Measurements from ENCODE around the gene HCN3. TPM values are rescaled to one million over a fixed set of nuclear protein-coding genes. Genes with fewer than 3 reads are reported as not detected.
"Not testable (repeated sequence)": the region's sequence is repeated elsewhere in the genome, so short reads cannot be mapped to it uniquely, and the experiment has no call there.

Gene HCN3
- 2.9 and 3.8 TPM in 2 replicates for total RNA-seq

DNA sequence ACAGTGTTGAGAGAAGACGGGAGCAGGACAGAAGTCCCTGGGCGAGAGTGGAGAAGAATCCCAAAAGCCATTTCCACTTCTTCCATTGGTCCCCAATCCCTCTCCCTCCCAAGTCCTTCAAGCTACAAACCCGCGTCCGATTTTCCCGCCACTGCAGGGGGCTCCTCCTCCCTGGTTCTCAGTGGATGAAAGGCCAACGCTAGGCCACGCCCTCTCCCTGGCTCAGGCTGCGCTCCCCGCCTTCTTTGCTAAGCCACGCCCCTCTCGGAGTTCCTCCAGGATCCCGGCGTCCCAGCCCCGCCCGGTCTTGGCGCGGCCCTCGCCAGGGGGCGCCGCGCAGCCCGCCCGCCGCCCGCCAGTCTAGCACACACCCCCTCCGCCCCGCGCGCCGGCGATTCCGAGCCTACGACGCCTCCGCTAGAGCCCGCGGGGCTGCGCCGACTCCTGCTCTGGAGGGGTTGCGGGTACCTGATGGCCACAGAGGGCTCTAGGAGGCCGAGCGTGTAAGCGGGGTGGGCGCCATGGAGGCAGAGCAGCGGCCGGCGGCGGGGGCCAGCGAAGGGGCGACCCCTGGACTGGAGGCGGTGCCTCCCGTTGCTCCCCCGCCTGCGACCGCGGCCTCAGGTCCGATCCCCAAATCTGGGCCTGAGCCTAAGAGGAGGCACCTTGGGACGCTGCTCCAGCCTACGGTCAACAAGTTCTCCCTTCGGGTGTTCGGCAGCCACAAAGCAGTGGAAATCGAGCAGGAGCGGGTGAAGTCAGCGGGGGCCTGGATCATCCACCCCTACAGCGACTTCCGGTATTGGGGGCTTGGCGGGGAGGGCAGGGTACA lies at the start of gene HCN3:
Gene HCN3, plus strand, starts transcription at position 394 of the 832 bp plus-strand sequence. Its CDS starts 128 bp downstream, at position 522.
- intact Hi-C loops (cut with micrococcal nuclease), result loop anchor here (1.0 to 10.0 kb wide), 3 partner anchors 31 to 288 kb away; partner anchors contain the start of genes ASH1L and FDPS

DNA sequence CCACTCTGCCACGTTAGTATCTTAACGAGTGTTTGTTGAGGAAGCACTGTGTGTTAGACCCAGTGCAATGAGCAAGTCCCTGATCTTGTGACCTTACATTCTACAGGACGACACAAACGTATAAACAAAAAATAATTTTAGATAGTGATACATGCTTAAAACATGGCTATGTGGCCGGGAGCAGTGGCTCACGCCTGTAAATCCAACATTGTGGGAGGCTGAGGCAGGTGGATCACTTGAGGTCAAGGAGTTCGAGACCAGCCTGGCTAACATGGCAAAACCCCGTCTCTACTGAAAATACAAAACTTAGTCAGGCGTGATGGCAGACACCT lies 49.2 kb upstream of the HCN3 start:
- intact Hi-C loops (cut with micrococcal nuclease), result no loop called here

DNA sequence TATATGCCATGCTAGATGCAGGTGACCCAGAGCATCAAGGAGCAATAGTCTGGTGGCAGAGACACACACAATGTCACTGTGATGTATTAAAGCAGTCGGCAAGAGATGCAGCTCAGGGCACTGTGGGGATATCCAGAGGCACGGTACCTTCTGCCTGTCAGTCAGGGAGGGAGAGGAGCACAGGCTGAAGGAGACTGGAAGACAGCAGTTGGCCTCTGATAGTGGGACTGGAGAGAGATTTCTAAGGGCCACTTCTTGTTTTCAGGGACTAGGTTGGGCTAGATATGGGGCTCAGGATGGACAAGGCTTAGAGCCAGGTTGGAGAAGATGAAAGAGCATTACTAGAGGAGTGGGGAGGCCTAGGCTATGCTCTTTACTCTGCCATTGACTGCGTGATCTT lies 46.0 kb upstream of the HCN3 start:
- intact Hi-C loops (cut with micrococcal nuclease), result not testable (repeated sequence)

DNA sequence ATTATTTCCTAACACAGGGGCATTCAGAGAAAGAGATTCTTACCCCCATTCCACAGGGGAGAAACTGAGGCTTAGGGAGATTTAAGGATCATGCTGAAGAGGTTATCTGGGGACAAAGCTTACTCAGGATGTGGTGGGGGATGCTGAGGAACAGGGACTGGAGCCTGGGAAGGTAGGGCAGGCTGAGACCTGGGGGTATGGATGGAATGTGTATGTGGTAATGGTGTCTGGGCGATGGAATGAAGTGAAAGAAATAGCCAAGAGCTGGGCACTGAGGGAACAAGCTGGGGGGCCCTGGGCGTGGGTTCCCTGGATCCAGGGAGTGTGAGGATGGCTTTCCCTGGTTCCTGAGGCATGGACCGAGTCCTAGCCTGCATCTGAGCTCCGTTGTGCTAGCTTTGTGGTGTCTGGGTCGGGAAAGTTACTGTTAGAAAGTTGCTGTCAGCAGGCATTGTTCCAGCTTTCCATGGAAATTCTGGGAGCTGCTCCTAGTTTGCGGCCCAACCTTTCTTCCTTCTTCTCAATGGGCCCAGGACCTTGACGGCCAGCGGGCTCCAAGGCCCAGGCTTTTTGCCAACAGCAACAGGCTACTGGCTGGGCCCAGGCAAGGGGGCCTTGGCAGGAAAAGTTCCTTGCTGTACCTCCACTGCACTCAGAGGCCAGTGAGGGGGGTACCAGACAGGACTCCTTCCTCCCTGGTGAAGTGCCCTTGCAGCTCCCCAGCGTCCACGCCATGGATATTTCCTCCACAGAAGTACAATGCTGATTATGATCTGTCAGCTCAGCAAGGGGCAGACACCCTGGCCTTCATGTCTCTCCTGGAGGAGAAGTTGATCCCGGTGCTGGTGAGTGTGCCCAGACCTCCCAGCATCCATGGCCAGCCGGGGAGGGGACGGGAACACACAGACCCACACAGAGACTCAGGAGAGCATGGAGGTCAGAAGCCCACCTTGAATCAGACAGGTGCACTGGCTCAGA lies 45.0 kb upstream of the HCN3 start:
- intact Hi-C loops (cut with micrococcal nuclease), result not testable (repeated sequence)

DNA sequence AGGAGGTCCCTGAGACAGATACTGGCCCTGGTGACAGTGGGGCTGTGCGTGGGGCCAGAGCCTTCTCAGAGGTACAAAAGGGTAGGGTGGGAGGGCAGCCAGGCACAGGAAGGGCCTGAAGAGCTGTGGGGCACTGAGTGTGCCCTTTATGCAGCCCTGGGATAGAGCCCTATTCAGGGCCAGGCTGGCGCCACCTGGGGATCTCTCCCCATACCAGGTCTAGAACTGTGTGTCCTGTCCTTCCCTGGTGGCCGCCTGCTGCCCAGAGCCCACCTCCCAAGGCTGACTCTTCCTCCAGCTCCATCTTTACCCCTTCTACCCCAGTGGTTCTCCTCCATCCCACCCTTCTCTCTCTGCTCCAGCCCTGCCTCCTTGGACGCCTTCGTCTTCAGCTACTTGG lies 43.8 kb upstream of the HCN3 start:
- intact Hi-C loops (cut with micrococcal nuclease), result not testable (repeated sequence)

DNA sequence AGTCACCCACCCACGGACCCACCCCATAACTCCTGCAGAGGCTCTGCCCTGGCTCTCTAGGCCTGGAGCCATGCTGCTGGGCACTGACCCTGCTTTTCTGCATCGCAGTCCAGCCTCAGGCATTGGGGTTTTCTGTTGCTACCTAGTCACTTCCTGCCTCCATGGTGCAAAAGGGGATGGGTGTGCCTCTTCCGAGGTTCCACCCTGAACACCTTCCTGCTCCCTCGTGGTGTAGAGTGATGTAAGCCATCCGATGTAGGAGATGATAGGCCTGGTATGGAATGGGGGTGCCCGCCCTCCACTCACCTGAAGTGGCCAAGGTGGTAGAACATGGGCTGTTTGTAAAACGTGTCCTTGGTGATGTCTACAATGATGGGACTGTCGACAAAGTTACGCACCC lies 41.9 kb upstream of the HCN3 start:
- intact Hi-C loops (cut with micrococcal nuclease), result not testable (repeated sequence)

DNA sequence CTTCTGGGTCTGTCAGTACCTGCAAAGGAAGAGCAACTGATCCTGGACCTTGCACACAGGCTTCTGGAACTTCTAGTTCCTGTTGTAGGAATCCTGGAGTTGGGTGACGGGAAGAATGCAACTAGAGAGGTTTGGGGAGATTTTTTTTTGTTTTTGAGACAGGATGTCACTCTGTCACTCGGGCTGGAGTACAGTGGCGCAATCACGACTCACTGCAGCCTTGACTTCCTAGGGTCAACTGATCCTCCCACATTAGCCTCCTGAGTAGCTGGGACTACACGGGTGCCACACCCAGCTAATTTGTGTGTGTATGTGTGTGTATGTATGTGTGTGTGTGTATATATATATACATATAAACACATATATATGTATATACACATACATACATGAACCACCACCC lies 40.8 kb upstream of the HCN3 start:
- intact Hi-C loops (cut with micrococcal nuclease), result no loop called here

DNA sequence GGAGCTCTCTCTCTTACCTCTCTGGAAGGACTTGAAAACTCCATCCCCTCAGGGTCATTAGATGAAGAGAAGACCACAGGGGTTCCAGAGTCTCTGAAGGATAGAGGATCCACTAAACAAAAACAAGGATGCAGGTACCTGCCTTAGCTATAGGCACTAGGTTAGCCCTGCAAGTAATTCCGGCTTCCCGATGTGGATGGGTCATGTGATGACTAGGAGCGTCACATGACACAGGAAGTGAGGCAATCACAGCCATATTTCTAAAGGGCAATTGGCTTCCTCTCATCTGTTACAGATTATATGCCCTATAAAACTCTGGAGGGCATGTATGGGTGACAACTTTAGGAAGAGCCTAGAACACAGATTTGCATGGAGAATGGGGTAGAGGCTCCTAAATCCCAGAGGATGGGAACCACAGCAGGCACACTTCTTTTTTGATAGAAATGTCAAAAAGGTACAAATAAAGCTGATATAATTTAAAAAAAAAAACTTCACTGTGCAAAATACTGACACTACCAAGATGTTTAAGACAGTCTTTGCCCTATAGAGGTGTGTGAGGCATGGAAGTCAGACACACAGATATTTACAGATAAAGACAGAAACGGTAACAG lies 36.1 kb upstream of the HCN3 start:
- intact Hi-C loops (cut with micrococcal nuclease), result no loop called here

DNA sequence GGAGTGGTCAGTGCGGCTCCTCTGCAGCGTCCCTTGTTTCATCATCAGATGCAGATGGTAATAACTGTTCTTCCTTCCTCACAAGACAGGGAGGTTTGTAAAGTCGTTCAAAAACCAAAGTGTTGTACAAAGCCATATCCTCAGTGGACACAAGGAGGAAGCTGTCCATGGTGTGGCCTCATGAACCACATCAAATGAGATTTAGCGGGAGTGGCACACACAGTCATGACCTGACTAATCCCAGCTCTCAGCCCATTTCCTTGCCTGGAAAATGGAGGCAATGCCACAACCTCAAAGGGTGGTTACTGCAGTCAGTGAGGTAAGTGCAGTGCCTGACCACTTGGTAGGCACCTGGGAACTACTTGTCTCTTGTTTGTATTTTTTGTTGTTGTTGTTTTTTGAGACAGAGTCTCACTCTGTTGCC lies 35.4 kb upstream of the HCN3 start:
- intact Hi-C loops (cut with micrococcal nuclease), result no loop called here

DNA sequence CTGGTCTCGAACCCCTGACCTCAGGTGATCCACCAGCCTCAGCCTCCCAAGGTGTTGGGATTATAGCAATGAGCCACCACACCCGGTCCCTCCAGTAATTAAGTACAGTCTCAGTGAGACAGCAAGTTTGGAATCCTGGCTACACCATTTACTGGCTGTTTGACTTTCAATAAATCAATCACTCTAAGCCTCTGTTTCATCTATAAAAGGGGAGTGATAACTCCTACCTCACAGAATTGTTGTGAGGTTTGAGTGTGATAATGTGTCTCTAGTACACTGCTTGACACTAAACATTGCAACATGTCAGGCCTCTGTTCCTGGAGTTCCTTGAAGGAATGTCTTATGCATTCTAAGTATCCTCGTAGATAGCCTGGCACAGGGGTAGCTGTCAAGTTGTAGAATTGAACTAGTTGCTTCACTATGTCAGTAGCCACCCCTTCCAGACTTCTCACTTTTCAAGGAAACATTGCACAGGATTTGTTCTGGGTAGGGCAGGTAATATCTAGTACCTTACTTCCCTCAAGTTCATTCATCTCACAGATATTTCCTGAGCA lies 34.4 kb upstream of the HCN3 start:
- intact Hi-C loops (cut with micrococcal nuclease), result no loop called here

DNA sequence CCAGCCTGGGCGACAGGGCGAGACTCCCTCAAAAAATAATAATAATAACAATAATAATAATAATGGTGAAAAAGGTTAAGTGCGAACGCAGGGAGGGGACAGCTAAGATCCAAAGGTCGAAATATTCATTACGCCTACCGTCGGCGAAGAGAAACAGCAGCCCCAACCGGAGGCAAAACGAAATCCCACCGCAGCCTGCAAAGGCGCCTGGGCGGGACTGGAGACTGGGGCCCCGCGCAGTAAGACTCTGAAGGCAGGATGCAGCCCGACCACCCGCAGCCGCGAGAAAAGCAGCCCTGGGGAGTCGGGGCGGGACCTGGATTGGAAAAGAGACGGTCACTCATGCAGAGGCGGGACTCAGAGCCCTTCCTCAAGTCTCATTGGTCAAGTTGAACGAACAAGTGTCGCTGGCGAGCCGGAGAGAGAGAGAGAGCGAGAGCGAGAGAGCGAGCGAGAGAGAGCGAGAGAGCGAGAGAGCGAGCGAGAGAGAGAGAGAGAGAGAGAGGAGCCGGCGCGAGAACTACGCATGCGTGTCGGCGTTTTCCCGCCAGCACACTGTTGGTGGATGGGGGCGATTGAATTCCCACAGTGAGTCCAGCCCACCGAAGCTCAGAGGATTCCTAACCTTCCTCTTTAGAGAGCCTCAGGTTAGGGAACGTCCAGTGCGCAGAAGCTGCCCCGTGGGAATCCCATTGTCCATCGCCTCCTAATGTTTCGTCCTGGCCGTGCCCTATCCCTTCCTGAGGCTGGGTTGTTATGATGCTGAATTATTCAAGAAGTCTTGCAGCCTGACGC lies 32.7 kb upstream of the HCN3 start:
- intact Hi-C loops (cut with micrococcal nuclease), result loop anchor here (1.0 to 2.0 kb wide), 4 partner anchors 18 to 68 kb away; partner anchors contain the start of genes CLK2 and MTX1

DNA sequence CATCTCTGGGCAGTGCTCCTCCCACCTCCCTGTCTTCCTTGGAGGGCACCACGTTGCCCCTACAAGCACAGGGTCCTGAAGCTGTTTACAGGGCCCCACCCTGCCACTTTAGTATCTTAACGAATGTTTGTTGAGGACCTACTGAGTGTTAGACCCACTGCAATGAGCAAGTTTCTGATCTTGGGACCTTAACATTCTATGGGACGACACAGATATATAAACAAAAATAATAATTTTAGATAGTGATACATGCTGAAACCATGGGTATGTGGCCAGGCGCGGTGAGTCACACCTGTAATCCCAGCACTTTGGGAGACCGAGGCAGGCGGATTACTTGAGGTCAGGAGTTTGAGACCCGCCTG lies 32.1 kb upstream of the HCN3 start:
- intact Hi-C loops (cut with micrococcal nuclease), result loop anchor here (2.0 kb wide), 1 partner anchor 36 kb away; the partner anchor contains the start of gene MTX1

DNA sequence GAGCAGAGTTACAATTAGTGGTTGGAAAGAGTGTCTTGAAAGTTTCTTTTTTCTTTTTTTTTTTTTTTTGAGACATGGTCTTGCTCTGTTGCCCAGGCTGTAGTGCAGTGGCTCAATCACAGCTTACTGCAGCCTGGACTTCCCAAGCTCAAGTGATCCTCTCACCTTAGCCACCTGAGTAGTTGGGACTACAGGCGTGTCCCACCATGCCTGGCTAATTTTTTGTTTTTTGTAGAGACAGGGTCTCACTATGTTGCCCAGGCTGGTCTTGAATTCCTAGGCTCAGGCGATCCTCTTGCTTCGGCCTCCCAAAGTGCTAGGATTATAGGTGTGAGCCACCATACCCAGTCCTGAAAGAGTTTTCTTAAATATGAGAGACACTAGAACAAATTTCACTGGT lies 30.5 kb upstream of the HCN3 start:
- intact Hi-C loops (cut with micrococcal nuclease), result not testable (repeated sequence)

DNA sequence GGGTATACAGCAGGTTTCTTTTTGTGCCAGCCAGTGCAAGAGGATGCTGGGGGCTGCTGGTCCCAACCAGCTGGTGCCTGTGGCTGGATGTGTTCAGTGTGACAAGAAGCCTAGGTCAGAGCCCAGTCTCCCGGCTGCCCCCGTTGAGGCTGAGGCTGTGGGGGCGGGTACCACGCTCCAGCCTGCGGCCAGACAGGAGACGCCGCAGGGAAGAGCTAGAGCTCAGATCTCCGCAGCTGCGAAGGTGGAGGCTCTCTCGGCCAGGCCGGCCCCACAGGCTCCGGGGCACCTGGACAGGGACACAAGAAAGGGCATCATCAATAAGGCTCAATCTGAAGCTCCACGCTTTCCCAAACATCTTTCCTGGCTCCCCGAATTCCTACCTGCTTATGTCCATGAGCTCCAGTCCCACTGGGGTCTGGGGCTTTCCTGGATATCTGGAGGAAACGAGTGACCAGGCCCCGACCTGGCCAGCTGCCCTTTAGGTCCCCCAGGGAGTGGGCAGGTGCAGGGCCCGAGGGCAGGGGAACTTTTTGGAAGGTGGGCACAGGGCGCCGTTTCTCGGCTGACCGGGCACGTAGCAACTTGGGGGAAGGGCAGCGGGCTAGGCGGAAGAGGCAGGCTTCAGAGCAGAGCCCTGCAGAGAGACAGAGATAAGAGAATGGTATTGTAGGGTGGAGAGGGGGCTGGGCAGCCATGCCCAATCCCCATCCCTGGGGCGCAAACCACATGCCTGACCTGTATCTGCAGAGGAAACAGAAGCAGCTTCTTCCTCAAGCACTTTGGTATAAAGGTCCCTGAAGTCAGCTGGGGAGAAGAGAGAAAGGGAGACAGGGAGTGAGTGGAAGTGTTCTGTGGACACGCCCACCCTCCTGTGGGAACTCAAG lies 29.4 kb upstream of the HCN3 start:
- intact Hi-C loops (cut with micrococcal nuclease), result no loop called here

DNA sequence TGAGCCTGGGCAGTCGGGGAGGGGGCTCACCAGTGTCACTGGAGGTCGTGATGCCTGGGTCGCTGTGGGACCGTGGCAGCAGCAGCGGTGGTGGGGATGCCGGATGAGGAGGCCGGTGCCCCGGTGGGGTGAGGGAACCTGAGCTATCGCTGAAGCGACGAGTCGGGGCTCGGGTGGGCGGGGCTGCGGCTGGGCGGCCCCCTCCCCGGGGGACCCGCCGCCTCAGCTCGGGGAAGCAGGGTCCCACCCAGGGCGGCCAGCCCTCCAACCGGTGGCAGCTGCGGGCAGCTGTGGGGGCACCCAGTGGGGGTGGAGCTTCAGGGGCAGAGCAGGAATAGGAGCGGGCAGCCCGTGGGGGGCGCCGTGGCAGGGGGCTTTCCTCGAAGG lies 27.0 kb upstream of the HCN3 start:
- intact Hi-C loops (cut with micrococcal nuclease), result loop anchor here (1.0 kb wide), 4 partner anchors 12 to 342 kb away; partner anchors contain the start of genes FDPS and SCAMP3

DNA sequence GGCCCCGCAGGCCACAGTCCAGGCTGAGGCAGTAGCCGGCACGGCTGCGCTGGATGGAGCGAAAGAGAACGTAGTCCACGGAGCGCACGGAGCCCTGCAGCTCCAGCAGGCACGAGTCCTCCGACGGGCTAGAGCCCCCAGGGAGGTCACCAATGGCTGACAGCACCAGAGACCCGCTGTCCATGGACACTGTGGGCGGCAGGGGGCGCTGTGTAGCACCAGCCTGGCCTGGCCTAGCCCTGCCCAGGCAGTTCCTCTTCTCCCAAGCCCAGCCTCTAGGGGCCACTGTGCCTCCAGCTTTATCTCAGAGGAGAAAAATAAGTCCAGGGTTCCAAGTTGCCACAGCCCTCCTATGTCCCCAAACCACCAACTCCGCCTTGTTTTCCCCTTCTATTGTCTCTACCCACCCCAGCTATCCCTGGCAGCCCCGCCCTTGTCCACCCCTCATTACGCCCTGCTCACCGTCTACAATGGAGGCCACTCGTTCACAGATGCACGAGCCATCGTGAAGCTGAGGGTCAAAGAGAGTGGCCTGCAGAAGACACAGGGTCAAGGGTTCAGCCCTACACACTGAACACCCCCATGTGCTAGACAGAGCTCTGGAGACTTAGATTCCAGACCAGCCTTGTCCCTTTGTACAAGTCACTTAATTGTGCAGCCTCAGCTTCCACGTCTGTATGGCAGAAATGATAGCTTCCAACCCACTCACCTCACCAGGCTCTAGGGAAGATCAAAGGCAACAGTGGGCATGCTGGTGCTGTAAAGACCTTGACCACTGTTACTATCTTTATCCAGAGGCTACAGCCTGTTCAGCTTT lies 26.4 kb upstream of the HCN3 start:
- intact Hi-C loops (cut with micrococcal nuclease), result loop anchor here (1.0 kb wide), 4 partner anchors 11 to 341 kb away; partner anchors contain the start of genes FDPS and SCAMP3

DNA sequence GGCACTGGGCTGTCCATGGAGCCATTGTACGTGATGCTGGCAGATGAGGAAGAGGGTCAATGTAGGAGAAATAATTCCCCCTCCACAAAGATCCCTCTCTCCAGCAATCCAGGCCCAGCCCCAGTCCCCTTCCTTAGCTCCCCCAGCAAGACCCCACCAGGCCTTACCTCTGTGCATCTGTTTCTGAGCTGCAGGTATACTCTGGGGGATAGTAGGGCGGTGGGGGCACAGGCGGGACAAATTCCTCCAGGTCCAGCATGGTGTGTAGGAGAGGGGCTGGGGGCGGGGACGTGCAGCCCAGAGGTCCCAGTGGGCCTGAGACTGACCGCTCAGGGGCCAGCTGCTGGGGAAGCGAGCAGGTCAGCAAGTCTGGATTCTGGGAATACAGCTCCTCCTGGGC lies 25.7 kb upstream of the HCN3 start:
- intact Hi-C loops (cut with micrococcal nuclease), result no loop called here

DNA sequence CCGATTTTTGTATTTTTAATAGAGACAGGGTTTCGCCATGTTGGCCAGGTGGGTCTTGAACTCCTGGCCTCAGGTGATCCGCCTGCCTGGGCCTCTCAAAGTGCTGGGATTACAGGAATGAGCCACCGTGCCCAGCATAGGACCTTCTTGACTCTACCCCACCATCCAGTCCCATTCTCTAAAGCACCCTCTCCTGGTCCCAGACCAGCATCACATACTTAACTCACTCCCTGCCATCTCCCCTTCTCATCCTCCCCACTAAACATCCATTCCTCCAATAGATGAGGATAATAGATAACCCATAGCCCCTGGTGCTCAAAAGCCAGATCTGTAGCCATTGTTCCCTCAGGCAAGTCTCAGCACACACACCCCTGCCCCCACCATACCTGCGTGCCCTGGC lies 24.1 kb upstream of the HCN3 start:
- intact Hi-C loops (cut with micrococcal nuclease), result no loop called here
